Stimulated activated CD8-positive, alpha-beta memory T cell treated with anti-CD3 and anti-CD28 coated beads, Interleukin-4, amount 100 ng/mL, for 1 hour (primary cell): ENCODE results near the gene BAX.
A peak's percentile ranks its signal among the peaks of the same experiment; 100 is the strongest.

Experiments used
- DNase-seq, 2 donors: peaks; one replicate each; pipeline ENCODE4 v3.0.0-alpha.2; 2020; ENCODE audit warnings: low read depth in 2 of 2, low spot score in 1 of 2

The BAX gene

GRCh38 chr19:48928164-48929025 is 26.3 kb upstream of the BAX start:
- DNase-seq = no peak

GRCh38 chr19:48933382-48933932 is 21.2 kb upstream of the BAX start, which contains the start of gene DHDH:
DHDH (plus strand) TSS chr19:48933699; CDS start chr19:48933722, 23 bp downstream.
- peak; percentile 64 for DNase-seq

GRCh38 chr19:48934837-48935236 is 19.8 kb upstream of the BAX start:
- no peak for DNase-seq

- no peak for DNase-seq
These were observed 18.8 kb upstream of the BAX start for GRCh38 chr19:48935864-48936263.

GRCh38 chr19:48938256-48938655 is 16.4 kb upstream of the BAX start:
- no peak for DNase-seq

- no peak for DNase-seq
These were observed 13.8 kb upstream of the BAX start for GRCh38 chr19:48940902-48941301.

GRCh38 chr19:48943081-48943480 is 11.6 kb upstream of the BAX start:
- no peak for DNase-seq

GRCh38 chr19:48945415-48945814 is 9.3 kb upstream of the BAX start:
- no peak for DNase-seq

GRCh38 chr19:48945817-48946216 is 8.9 kb upstream of the BAX start:
- DNase-seq = no peak

GRCh38 chr19:48946463-48947257 is 8.0 kb upstream of the BAX start:
- no peak for DNase-seq

GRCh38 chr19:48947258-48947542 is 7.5 kb upstream of the BAX start:
- no peak for DNase-seq

- no peak for DNase-seq
These were observed 4.5 kb upstream of the BAX start for GRCh38 chr19:48950159-48950558.

GRCh38 chr19:48950830-48951519 is 3.7 kb upstream of the BAX start:
- no peak for DNase-seq

GRCh38 chr19:48953141-48953540 is 1.5 kb upstream of the BAX start:
- no peak for DNase-seq

- DNase-seq = no peak
These were observed 583 bp upstream of the BAX start for GRCh38 chr19:48953990-48954594.

- DNase-seq = no peak
These were observed 758 bp downstream of the BAX start for GRCh38 chr19:48955308-48955958.

- DNase-seq = no peak
These were observed 3.3 kb downstream of the BAX start for GRCh38 chr19:48958006-48958405.

- DNase-seq = no peak
These were observed 4.9 kb downstream of the BAX start for GRCh38 chr19:48959341-48960239.

- DNase-seq = no peak
These were observed 6.5 kb downstream of the BAX start for GRCh38 chr19:48961051-48961649.
